ENCODE measurements around the gene KRTAP10-1.

KRTAP10-1 gene, protein sequence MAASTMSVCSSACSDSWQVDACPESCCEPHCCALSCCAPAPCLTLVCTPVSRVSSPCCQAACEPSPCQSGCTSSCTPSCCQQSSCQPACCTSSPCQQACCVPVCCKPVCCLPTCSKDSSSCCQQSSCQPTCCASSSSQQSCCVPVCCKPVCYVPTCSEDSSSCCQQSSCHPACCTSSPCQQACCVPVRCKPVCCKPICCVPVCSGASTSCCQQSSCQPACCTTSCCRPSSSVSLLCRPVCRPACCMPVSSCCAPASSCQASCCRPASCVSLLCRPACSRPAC

GRCh38 chr21:44539991-44540666 is at the start of gene KRTAP10-1:
Gene KRTAP10-1 (minus strand): TSS chr21:44540195. CDS start chr21:44540150, 45 bp downstream.
- H3K4me1 ChIP-seq (ENCODE audit: insufficient read depth, low read length, severe bottlenecking): no peaks in the 10 kb centered on the region
- no peak within 1 kb of the TSS for H2AFZ ChIP-seq (ENCODE audit: low read length)

DNA sequence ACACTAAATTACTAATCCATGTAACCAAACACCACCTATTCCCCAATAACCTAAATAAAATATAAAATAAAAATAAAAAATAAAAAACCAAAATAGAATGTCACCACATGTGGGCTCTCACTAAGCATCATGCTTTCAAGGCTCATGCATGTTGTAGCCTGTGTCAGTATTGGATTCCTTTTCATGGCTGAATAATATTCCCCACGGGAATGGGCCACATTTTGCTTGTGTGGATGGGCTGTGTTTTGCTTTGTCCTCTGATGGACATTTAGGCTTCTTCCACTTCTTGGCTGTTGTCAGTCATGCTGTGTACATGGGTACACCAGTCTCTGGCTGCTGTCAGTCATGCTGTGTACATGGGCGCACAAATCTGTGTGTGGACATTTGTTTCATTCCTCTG is 49.1 kb upstream of the KRTAP10-1 start:
- no peaks in the 10 kb centered on the region for H3K9me3 ChIP-seq (ENCODE audit: low read length)
- H3K36me3 ChIP-seq (ENCODE audit: insufficient read depth, low read length): no peaks in the 10 kb centered on the region
- H3K79me2 ChIP-seq (ENCODE audit: insufficient read depth, low read length): no peaks in the 10 kb centered on the region
- no peaks in the 10 kb centered on the region for H3F3A ChIP-seq (ENCODE audit: insufficient read depth, low read length)
- no peak overlapping the region for H3K4me2 ChIP-seq (ENCODE audit: low read length)
- no peaks in the 10 kb centered on the region for H3K27me3 ChIP-seq (ENCODE audit: insufficient read depth, low read length)
- no peak overlapping the region for H3K9ac ChIP-seq (ENCODE audit: low read length)
- TF ChIP-seq CTCF (IDR thresholded peaks at IDR 0.05; ENCODE audit: low read length) (no peak), EZH2 (IDR thresholded peaks at IDR 0.05; ENCODE audit: borderline replicate concordance, low read length) (no peak)
- H2AFZ ChIP-seq (ENCODE audit: low read length): no peak overlapping the region
- no peaks in the 10 kb centered on the region for H4K20me1 ChIP-seq (ENCODE audit: insufficient read depth, low read length)
- H3K27ac ChIP-seq (ENCODE audit: low read depth, low read length, poor library complexity, severe bottlenecking): no peak overlapping the region
- H3K4me1 ChIP-seq (ENCODE audit: insufficient read depth, low read length, severe bottlenecking): no peaks in the 10 kb centered on the region
- H3K4me3 ChIP-seq (ENCODE audit: low read depth, low read length, poor library complexity, severe bottlenecking): no peak overlapping the region
- H3K9me2 ChIP-seq (ENCODE audit: low read depth, low read length): no peaks in the 10 kb centered on the region

More at GRCh38 chr21:44539991-44540666, at the start of gene KRTAP10-1:
- no peak within 1 kb of the TSS for H3K4me2 ChIP-seq (ENCODE audit: low read length)
- no peaks in the 10 kb centered on the region for H3F3A ChIP-seq (ENCODE audit: insufficient read depth, low read length)
- H3K9ac ChIP-seq (ENCODE audit: low read length): no peak within 1 kb of the TSS
- no peaks in the 10 kb centered on the region for H3K9me3 ChIP-seq (ENCODE audit: low read length)
- no peaks in the 10 kb centered on the region for H3K79me2 ChIP-seq (ENCODE audit: insufficient read depth, low read length)
- TF ChIP-seq EZH2 (IDR thresholded peaks at IDR 0.05; ENCODE audit: borderline replicate concordance, low read length): no peak
- TF ChIP-seq CTCF (IDR thresholded peaks at IDR 0.05; ENCODE audit: low read length): no peak
- H3K27me3 ChIP-seq (ENCODE audit: insufficient read depth, low read length): no peaks in the 10 kb centered on the region
- H4K20me1 ChIP-seq (ENCODE audit: insufficient read depth, low read length): no peaks in the 10 kb centered on the region
- H3K27ac ChIP-seq (ENCODE audit: low read depth, low read length, poor library complexity, severe bottlenecking): no peak within 1 kb of the TSS
- no peak within 1 kb of the TSS for H3K4me3 ChIP-seq (ENCODE audit: low read depth, low read length, poor library complexity, severe bottlenecking)
- no peaks in the 10 kb centered on the region for H3K9me2 ChIP-seq (ENCODE audit: low read depth, low read length)
- H3K36me3 ChIP-seq (ENCODE audit: insufficient read depth, low read length): no peaks in the 10 kb centered on the region; the same call in 1 of the 2 replicates

- TF ChIP-seq EZH2 (IDR thresholded peaks at IDR 0.05; ENCODE audit: borderline replicate concordance, low read length) (no peak), CTCF (IDR thresholded peaks at IDR 0.05; ENCODE audit: low read length) (no peak)
Measured at GRCh38 chr21:44585892-44586291, 45.9 kb upstream of the KRTAP10-1 start.

More at GRCh38 chr21:44585892-44586291, 45.9 kb upstream of the KRTAP10-1 start:
- Histone ChIP-seq H3K79me2 (ENCODE audit: insufficient read depth, low read length) (no peaks in the 10 kb centered on the region), H4K20me1 (ENCODE audit: insufficient read depth, low read length) (no peaks in the 10 kb centered on the region), H3K4me3 (ENCODE audit: low read depth, low read length, poor library complexity, severe bottlenecking) (no peak overlapping the region), H3K4me2 (ENCODE audit: low read length) (no peak overlapping the region), H3K9ac (ENCODE audit: low read length) (no peak overlapping the region), H3K4me1 (ENCODE audit: insufficient read depth, low read length, severe bottlenecking) (no peaks in the 10 kb centered on the region), H3K27me3 (ENCODE audit: insufficient read depth, low read length) (no peaks in the 10 kb centered on the region), H3K9me3 (ENCODE audit: low read length) (no peaks in the 10 kb centered on the region), H3F3A (ENCODE audit: insufficient read depth, low read length) (no peaks in the 10 kb centered on the region), H3K36me3 (ENCODE audit: insufficient read depth, low read length) (no peaks in the 10 kb centered on the region), H3K27ac (ENCODE audit: low read depth, low read length, poor library complexity, severe bottlenecking) (no peak overlapping the region), H3K9me2 (ENCODE audit: low read depth, low read length) (no peaks in the 10 kb centered on the region), H2AFZ (ENCODE audit: low read length) (no peak overlapping the region)

Measured in OCI-LY1 (cell line).